ENCODE results near the gene PAGR1. TPM values are rescaled to one million over a fixed set of nuclear protein-coding genes. Genes with fewer than 3 reads are reported as not detected.

The PAGR1 gene
- total and polyA plus RNA-seq, 9 of the 15 experiments (the other 6 are each of a cell fraction or from before 2014, with no cell fraction given), result 1.4 to 58.2 (median 16.8) TPM

- TF ChIP-seq ZNF175 (CRISPR knock-in tag; IDR thresholded peaks at IDR 0.05; ENCODE audit: low read depth), result no peak
- peak; percentile 76 for TF ChIP-seq CCNT2 (IDR thresholded peaks at IDR 0.05; ENCODE audit: borderline replicate concordance, extremely low read depth, insufficient read length, low read depth, low read length)
- no peak for TF ChIP-seq ZNF124 (CRISPR knock-in tag; IDR thresholded peaks at IDR 0.05)
- TF ChIP-seq PRMT5 (CRISPR knock-in tag; IDR thresholded peaks at IDR 0.05), result no peak
- peak; percentile 79 for TF ChIP-seq SAFB (IDR thresholded peaks at IDR 0.05; ENCODE audit: borderline replicate concordance, low read depth, low read length)
- no peak for TF ChIP-seq HNRNPH1 (optimal IDR thresholded peaks at IDR 0.05; ENCODE audit: low read depth, low read length)
- TF ChIP-seq TCF15 (CRISPR knock-in tag; IDR thresholded peaks at IDR 0.05), result no peak
- TF ChIP-seq CTCF (IDR thresholded peaks at IDR 0.05 in 2 of 3, conservative IDR thresholded peaks at IDR 0.05 in 1 of 3; ENCODE audit: insufficient read depth in 2 of 3, low read depth in 1 of 3, low read length in 3 of 3), result no peak
- TF ChIP-seq MLX (CRISPR knock-in tag; conservative IDR thresholded peaks at IDR 0.05), result no peak
- no peak for TF ChIP-seq NELFE (IDR thresholded peaks at IDR 0.05; ENCODE audit: insufficient read depth, insufficient read length)
- peak; percentile 91 for TF ChIP-seq HMGN3 (IDR thresholded peaks at IDR 0.05; ENCODE audit: borderline replicate concordance, extremely low read depth, insufficient read length, low read depth, low read length)
- TF ChIP-seq CREM (IDR thresholded peaks at IDR 0.05; ENCODE audit: low read depth), result peak; percentile 47
- TF ChIP-seq RBM17 (IDR thresholded peaks at IDR 0.05; ENCODE audit: borderline replicate concordance, low read depth, low read length), result no peak
- TF ChIP-seq TFAP4 (CRISPR knock-in tag; IDR thresholded peaks at IDR 0.05; ENCODE audit: borderline replicate concordance), result no peak
- 0 out of 2 replicates have a peak, but pooled peaks have one; percentile 64 for TF ChIP-seq ZNF586 (CRISPR knock-in tag; conservative IDR thresholded peaks at IDR 0.05)
- no peak for TF ChIP-seq RNF219 (CRISPR knock-in tag; IDR thresholded peaks at IDR 0.05)
- TF ChIP-seq E2F8 (IDR thresholded peaks at IDR 0.05; ENCODE audit: low read depth, partially characterized antibody), result peak; percentile 57
These were observed 4.6 kb upstream of the PAGR1 start (continued) for GRCh38 chr16:29811170-29811895.

Measured in K562 (cell line).